Hematopoietic multipotent progenitor cell treated with erythropoietin and hydrocortisone succinate and interleukin-3 and kit ligand, for 17 days (in vitro differentiated cells): ENCODE data around the gene TUB.

ENCODE experiments used
- DNase-seq: peaks from one replicate; pipeline ENCODE4 v3.0.0-alpha.2; 2015; ENCODE audit warnings: low spot score

TUB gene

GRCh38 chr11:8045839-8046238 is 35.2 kb upstream of the TUB start:
- DNase-seq, result no peak

- no peak for DNase-seq
These were observed 33.6 kb upstream of the TUB start for GRCh38 chr11:8047382-8047781.

GRCh38 chr11:8049084-8049483 is 31.9 kb upstream of the TUB start:
- no peak for DNase-seq

- DNase-seq, result no peak
These were observed 25.7 kb upstream of the TUB start for GRCh38 chr11:8055091-8055835.

- no peak for DNase-seq
These were observed 25.0 kb upstream of the TUB start for GRCh38 chr11:8055836-8056526.

- no peak for DNase-seq
These were observed 24.1 kb upstream of the TUB start for GRCh38 chr11:8056810-8057463.

- DNase-seq, result no peak
These were observed 22.8 kb upstream of the TUB start for GRCh38 chr11:8058216-8058615.

GRCh38 chr11:8059030-8059429 is 22.0 kb upstream of the TUB start:
- DNase-seq, result no peak

GRCh38 chr11:8059571-8060011 is 21.4 kb upstream of the TUB start:
- DNase-seq, result no peak

- no peak for DNase-seq
These were observed 20.8 kb upstream of the TUB start for GRCh38 chr11:8060146-8060719.

- DNase-seq, result no peak
These were observed 20.0 kb upstream of the TUB start for GRCh38 chr11:8060801-8061554.

GRCh38 chr11:8061555-8062428 is 19.2 kb upstream of the TUB start:
- no peak for DNase-seq

- DNase-seq, result no peak
These were observed 18.2 kb upstream of the TUB start for GRCh38 chr11:8062781-8063257.

GRCh38 chr11:8063324-8063723 is 17.7 kb upstream of the TUB start:
- DNase-seq, result no peak

- no peak for DNase-seq
These were observed 16.0 kb upstream of the TUB start for GRCh38 chr11:8065031-8065430.

- DNase-seq, result no peak
These were observed 14.7 kb upstream of the TUB start for GRCh38 chr11:8066036-8066910.

GRCh38 chr11:8066911-8067455 is 14.0 kb upstream of the TUB start:
- DNase-seq, result no peak

GRCh38 chr11:8067567-8067928 is 13.5 kb upstream of the TUB start:
- DNase-seq, result no peak

- no peak for DNase-seq
These were observed 13.0 kb upstream of the TUB start for GRCh38 chr11:8067929-8068575.
